Esophagus squamous epithelium (tissue), 5 donors: Measurements from ENCODE around the gene WNT2. TPM values are rescaled to one million over a fixed set of nuclear protein-coding genes. Genes with fewer than 3 reads are reported as not detected.

Experiments
- DNase-seq: peaks from one replicate; lab custom pipeline; 2025; lab: John Stamatoyannopoulos, UW
- H3K27ac ChIP-seq, 4 donors: fragments of 200-600 bp; sonication (generic); one replicate each; pipeline ENCODE4 v1.5.1; 2016 to 2019; ENCODE audit warnings: mild to moderate bottlenecking in 1 of 4
- H3K27me3 ChIP-seq, 4 donors: fragments of 200-600 bp; sonication (generic); 1 replicate in 3 of 4; 2 replicates in 1 of 4; pipeline versions ENCODE4 v1.5.1 to v1.6.0; 2017 to 2021; ENCODE audit warnings: antibody characterized with exemption in 1 of 4
- H3K36me3 ChIP-seq, 3 donors: fragments of 200-600 bp; sonication (generic); one replicate each; pipeline ENCODE4 v1.5.1; 2016 to 2019
- H3K4me1 ChIP-seq, 3 donors: fragments of 200-600 bp; sonication (generic); one replicate each; pipeline ENCODE4 v1.5.1; 2017 to 2019
- H3K4me3 ChIP-seq, 4 donors: fragments of 200-600 bp; sonication (generic); 1 replicate in 3 of 4; 2 replicates in 1 of 4; pipeline ENCODE4 v1.5.1; 2016 to 2019; ENCODE audit warnings: mild to moderate bottlenecking in 2 of 4, moderate library complexity in 1 of 4
- H3K9me3 ChIP-seq, 3 donors: fragments of 200-600 bp; sonication (generic); one replicate each; pipeline ENCODE4 v1.5.1; 2016 to 2019
- POLR2A ChIP-seq, 4 donors: fragments of 450-650 bp; IDR thresholded peaks; one replicate each; pipeline ENCODE4 v1.6.1; 2017; ENCODE audit warnings: antibody characterized with exemption in 4 of 4, mild to moderate bottlenecking in 4 of 4, moderate library complexity in 3 of 4
- WGBS, 2 donors: methylation state at CpG; one replicate each; pipeline ENCODE4 v1.1.5; 2018; 5-methylcytosine and 5-hydroxymethylcytosine counted together
- intact Hi-C: fragments of 100-400 bp; cut with DNase I; formaldehyde crosslinking; loops from one replicate; pipeline ENCODE4 v1.15.0; 2022
- total RNA-seq, 4 donors: library from RNA; depleted of rRNA; stranded (reverse); fragments of >200 nt; gene quantifications; one replicate each; pipeline ENCODE4 v1.1.0, GENCODE V29; 2016
- TF ChIP-seq, protein P1 (sequence below), 6 experiments: fragments of 450-650 bp in 4 of 6; fragments of 200-600 bp in 2 of 6; sonication (generic) in 2 of 6; IDR thresholded peaks; one replicate each; pipeline ENCODE4 v1.5.1; 2016 to 2019; ENCODE audit warnings: antibody characterized with exemption in 6 of 6, mild to moderate bottlenecking in 4 of 6, moderate library complexity in 4 of 6
- donor health status: DM: yes; HTN: yes; CAD: no.

Gene WNT2
- total RNA-seq, 4 donors from 2014 or later: not detected

DNA sequence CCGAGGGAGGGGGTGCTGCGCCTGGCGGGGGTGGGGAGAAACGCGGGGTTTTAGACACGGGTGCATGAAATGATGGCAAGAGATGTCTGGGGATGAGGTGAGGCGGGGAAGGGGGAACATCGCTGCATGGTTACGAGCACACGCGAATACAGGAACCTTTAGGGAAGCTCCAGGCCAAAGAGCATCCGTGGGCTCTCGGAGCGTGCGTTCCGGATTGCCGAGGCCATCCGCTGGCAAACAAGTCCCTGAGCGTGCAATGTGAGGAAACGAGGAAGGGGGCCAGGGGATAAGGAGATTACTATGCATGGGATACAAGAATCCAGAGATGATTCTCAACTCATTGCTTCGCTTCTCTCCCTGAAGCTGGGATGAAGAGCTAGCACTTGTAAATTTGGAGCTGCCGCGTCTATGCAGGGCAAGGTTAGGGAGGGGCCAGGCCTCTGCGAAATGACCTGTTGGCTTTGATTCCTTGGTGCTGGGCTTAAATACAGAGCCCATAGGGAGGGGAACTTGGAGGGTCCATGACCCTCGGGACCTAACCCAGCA lies 520 bp upstream of the WNT2 start:
- WGBS, 2 donors: 2 to 3% methylated on average over 17 to 22 of the region's 25 CpGs
- DNase-seq: no peak
- peak overlapping the region; percentile 22 to 66 (median 42) for H3K4me3 ChIP-seq
- TF ChIP-seq POLR2A (IDR thresholded peaks at IDR 0.05): no peak
- TF ChIP-seq, protein P1, sequence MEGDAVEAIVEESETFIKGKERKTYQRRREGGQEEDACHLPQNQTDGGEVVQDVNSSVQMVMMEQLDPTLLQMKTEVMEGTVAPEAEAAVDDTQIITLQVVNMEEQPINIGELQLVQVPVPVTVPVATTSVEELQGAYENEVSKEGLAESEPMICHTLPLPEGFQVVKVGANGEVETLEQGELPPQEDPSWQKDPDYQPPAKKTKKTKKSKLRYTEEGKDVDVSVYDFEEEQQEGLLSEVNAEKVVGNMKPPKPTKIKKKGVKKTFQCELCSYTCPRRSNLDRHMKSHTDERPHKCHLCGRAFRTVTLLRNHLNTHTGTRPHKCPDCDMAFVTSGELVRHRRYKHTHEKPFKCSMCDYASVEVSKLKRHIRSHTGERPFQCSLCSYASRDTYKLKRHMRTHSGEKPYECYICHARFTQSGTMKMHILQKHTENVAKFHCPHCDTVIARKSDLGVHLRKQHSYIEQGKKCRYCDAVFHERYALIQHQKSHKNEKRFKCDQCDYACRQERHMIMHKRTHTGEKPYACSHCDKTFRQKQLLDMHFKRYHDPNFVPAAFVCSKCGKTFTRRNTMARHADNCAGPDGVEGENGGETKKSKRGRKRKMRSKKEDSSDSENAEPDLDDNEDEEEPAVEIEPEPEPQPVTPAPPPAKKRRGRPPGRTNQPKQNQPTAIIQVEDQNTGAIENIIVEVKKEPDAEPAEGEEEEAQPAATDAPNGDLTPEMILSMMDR (IDR thresholded peaks at IDR 0.05): no peak
- peaks cover 6 to 71% (median 12%) of the 10 kb centered on the region in 4 donors for H3K27me3 ChIP-seq
- peaks cover 0 to 5% (median 0%) of the 10 kb centered on the region in 3 donors for H3K9me3 ChIP-seq
- intact Hi-C loops: no loop called here
- H3K36me3 ChIP-seq: no peaks in the 10 kb centered on the region
- H3K4me1 ChIP-seq: peaks cover 20 to 44% (median 23%) of the 10 kb centered on the region in 3 donors
- H3K27ac ChIP-seq: no peak overlapping the region

DNA sequence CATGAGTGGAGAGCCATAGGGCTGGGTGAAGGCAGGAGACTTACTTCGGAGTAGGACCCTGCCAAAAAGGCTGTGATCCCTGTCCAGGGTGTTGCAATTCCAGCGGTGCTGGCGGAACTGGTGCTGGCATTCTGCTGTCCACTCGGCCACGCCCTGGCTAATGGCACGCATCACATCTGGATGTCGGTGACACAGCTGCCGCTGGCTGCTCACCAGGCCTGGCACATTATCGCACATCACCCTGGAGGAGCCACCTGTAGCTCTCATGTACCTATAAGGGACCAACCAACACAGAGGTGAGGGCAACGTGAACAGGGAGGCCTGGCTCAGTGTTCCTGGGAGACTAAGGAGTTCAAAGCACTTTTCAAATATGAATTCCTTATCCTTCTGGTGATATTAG lies 2.3 kb downstream of the WNT2 start:
- H3K36me3 ChIP-seq: no peaks in the 10 kb centered on the region
- DNase-seq: no peak
- WGBS, 2 donors: 86 to 87% methylated on average over 9 of the region's 10 CpGs
- TF ChIP-seq, protein P1 (IDR thresholded peaks at IDR 0.05): no peak
- no peak for TF ChIP-seq POLR2A (IDR thresholded peaks at IDR 0.05)
- no peak overlapping the region for H3K4me3 ChIP-seq
- H3K27ac ChIP-seq: no peak overlapping the region
- H3K4me1 ChIP-seq: peaks cover 20 to 36% (median 22%) of the 10 kb centered on the region in 3 donors
- peaks cover 6 to 70% (median 12%) of the 10 kb centered on the region in 4 donors for H3K27me3 ChIP-seq
- no peaks in the 10 kb centered on the region for H3K9me3 ChIP-seq
- intact Hi-C loops: no loop called here

DNA sequence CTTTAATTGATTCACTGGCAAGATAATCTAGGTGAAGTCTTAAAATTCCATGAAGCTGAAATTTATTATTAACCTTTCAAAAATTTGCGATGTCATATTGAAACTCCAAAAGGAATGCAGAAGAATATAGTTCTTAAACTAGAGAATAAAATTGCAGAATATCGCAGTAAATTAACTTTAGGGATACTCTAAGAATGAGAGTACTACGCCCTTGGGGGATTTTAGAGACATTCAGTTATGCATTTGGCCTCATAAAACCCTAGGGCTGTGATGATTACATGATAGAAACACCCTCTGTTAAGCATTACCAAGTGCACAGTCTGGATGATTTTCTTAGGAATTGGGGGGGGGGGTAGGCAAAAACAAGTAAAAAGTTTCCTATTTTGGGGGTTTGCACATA lies 3.7 kb downstream of the WNT2 start:
- Histone ChIP-seq H3K27ac (no peak overlapping the region), H3K27me3 (peaks cover 6 to 59% (median 12%) of the 10 kb centered on the region in 4 donors), H3K36me3 (no peaks in the 10 kb centered on the region), H3K9me3 (no peaks in the 10 kb centered on the region), H3K4me3 (no peak overlapping the region), H3K4me1 (peaks cover 14 to 22% (median 16%) of the 10 kb centered on the region in 3 donors)
- intact Hi-C loops: no loop called here
- 89 to 90% methylated on average over 3 of the region's 3 CpGs for WGBS, 2 donors
- TF ChIP-seq POLR2A (IDR thresholded peaks at IDR 0.05): no peak
- TF ChIP-seq, protein P1 (IDR thresholded peaks at IDR 0.05): no peak
- no peak for DNase-seq

DNA sequence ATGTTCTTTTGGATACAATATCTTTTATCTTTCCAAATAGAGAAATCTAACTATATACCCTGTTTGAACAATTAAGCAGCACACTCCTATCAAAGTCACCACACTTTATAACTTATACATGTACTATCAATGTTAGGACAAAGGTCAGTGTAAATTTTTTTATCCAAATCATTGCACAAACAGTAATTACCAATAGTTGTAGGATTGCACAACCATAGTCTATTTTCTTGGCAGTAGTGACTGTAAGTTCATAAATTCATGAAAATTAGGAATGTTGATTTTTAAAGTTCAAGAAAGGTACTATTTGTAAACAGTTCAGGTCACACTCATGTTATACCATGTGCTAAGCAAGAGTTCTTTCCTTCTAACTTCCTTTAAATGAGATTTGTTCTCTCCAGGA lies 9.3 kb downstream of the WNT2 start:
- intact Hi-C loops: no loop called here
- no peaks in the 10 kb centered on the region for H3K9me3 ChIP-seq
- H3K4me3 ChIP-seq: no peak overlapping the region
- no peak for DNase-seq
- no peaks in the 10 kb centered on the region for H3K4me1 ChIP-seq
- no peak overlapping the region for H3K27ac ChIP-seq
- no peak for TF ChIP-seq POLR2A (IDR thresholded peaks at IDR 0.05)
- TF ChIP-seq, protein P1 (IDR thresholded peaks at IDR 0.05): no peak
- H3K27me3 ChIP-seq: peaks cover 0 to 6% (median 0%) of the 10 kb centered on the region in 4 donors
- no peaks in the 10 kb centered on the region for H3K36me3 ChIP-seq

DNA sequence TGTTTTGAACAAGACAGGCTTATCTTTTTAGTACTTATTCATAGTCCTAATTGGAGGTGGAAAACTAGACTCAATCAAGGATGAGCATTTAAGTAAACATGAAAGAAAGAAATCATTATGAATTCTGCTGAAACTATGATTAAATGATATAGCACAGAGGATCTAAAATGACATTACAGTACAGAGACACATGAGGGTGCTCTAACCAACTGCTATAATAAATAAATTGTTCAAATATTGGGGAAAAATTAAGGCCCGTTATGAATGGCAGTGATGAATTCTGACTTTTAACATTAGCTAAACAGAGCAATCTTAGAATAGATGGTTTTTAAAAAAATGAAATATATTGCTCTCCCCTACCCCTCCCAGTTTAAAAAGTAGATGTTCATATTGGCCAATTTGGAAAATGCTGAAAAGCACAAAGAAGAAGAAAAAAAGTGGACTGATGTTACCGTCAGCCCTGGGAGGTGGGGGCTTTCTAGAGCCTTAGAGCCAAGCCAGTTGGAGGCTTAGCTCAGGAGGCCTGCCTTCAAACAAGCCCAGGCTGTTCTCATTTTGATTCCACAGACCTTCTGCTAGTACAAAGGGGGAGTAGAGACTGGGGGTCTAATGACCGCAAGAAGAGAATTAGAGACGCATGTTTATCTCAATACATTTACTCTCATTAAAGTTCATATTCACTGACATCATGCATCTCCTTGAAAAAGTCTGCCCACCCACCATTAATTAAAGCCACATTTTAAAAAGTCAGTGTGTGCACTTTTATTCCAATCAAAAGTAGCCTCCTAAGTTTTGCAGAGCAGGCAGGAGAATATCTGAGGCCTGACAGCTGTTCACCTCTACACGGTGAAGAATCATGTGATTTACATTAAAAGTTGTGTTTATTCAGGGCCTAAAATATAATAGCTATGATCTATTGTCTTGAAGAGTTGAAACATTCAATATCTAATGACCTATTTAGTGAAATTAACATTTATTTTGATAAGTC lies 10.0 kb downstream of the WNT2 start:
- 64 to 72% methylated on average over 5 of the region's 5 CpGs for WGBS, 2 donors
- no peaks in the 10 kb centered on the region for H3K4me1 ChIP-seq

More for the DNA sequence above, 10.0 kb downstream of the WNT2 start:
- Histone ChIP-seq H3K4me3 (no peak overlapping the region), H3K36me3 (no peaks in the 10 kb centered on the region), H3K27me3 (no peaks in the 10 kb centered on the region), H3K27ac (no peak overlapping the region), H3K9me3 (no peaks in the 10 kb centered on the region)
- TF ChIP-seq POLR2A (IDR thresholded peaks at IDR 0.05): no peak
- TF ChIP-seq, protein P1 (IDR thresholded peaks at IDR 0.05): peak in 1 of 6 experiments; percentile 28
- no peak for DNase-seq
- intact Hi-C loops: no loop called here
